ENCODE results near the gene HSPA2. TPM values are rescaled to one million over a fixed set of nuclear protein-coding genes. Genes with fewer than 3 reads are reported as not detected.

HSPA2 gene
- polyA plus RNA-seq, 1 experiment, result 96.1 TPM

GRCh38 chr14:64572386-64573104, 32.0 kb downstream of the HSPA2 start:
- Histone ChIP-seq H3K4me3 (ENCODE audit: low read depth, low read length) (no peak overlapping the region), H3K36me3 (ENCODE audit: control insufficient read depth, insufficient read depth, low read length) (no peaks in the 10 kb centered on the region), H3K27me3 (ENCODE audit: control insufficient read depth, insufficient read depth, low read length) (no peaks in the 10 kb centered on the region)
- no peak for DNase-seq (ENCODE audit: low read depth)
- no peak for TF ChIP-seq CTCF (IDR thresholded peaks at IDR 0.05; ENCODE audit: insufficient read depth, low read depth, low read length)
- ChIA-PET CTCF (interaction anchor here (0.7 kb wide), 2 partner anchors 22 to 54 kb away, joined by 3 read pairs; no protein-coding TSS in a partner anchor), POLR2A (no interaction called here)

- no peak overlapping the region for H3K4me3 ChIP-seq (ENCODE audit: low read depth, low read length)
- CTCF ChIA-PET, result interaction anchor here (0.7 kb wide), 1 partner anchor 54 kb away, joined by 3 read pairs; no protein-coding TSS in a partner anchor
- H3K36me3 ChIP-seq (ENCODE audit: control insufficient read depth, insufficient read depth, low read length), result no peaks in the 10 kb centered on the region
- TF ChIP-seq CTCF (IDR thresholded peaks at IDR 0.05; ENCODE audit: insufficient read depth, low read depth, low read length), result no peak
- DNase-seq (ENCODE audit: low read depth), result no peak
- no peaks in the 10 kb centered on the region for H3K27me3 ChIP-seq (ENCODE audit: control insufficient read depth, insufficient read depth, low read length)
- POLR2A ChIA-PET, result no interaction called here
Observed at GRCh38 chr14:64573109-64573508, 32.6 kb downstream of the HSPA2 start.

- no peak for DNase-seq (ENCODE audit: low read depth)
- POLR2A ChIA-PET, result no interaction called here
- TF ChIP-seq CTCF (IDR thresholded peaks at IDR 0.05; ENCODE audit: insufficient read depth, low read depth, low read length), result no peak
- Histone ChIP-seq H3K27me3 (ENCODE audit: control insufficient read depth, insufficient read depth, low read length) (no peaks in the 10 kb centered on the region), H3K4me3 (ENCODE audit: low read depth, low read length) (no peak overlapping the region), H3K36me3 (ENCODE audit: control insufficient read depth, insufficient read depth, low read length) (no peaks in the 10 kb centered on the region)
- CTCF ChIA-PET, result no interaction called here
Observed at GRCh38 chr14:64574371-64575107, 34.0 kb downstream of the HSPA2 start.

- no peak for DNase-seq (ENCODE audit: low read depth)
- TF ChIP-seq CTCF (IDR thresholded peaks at IDR 0.05; ENCODE audit: insufficient read depth, low read depth, low read length), result no peak
- H3K4me3 ChIP-seq (ENCODE audit: low read depth, low read length), result no peak overlapping the region
- ChIA-PET CTCF (no interaction called here), POLR2A (no interaction called here)
- H3K36me3 ChIP-seq (ENCODE audit: control insufficient read depth, insufficient read depth, low read length), result no peaks in the 10 kb centered on the region
- H3K27me3 ChIP-seq (ENCODE audit: control insufficient read depth, insufficient read depth, low read length), result no peaks in the 10 kb centered on the region
Observed at GRCh38 chr14:64577211-64577610, 36.7 kb downstream of the HSPA2 start.

GRCh38 chr14:64580467-64580866, 39.9 kb downstream of the HSPA2 start:
- CTCF ChIA-PET, result interaction anchor here (0.6 kb wide), 1 partner anchor 1105 kb away, joined by 3 read pairs; no protein-coding TSS in a partner anchor
- DNase-seq (ENCODE audit: low read depth), result peak; percentile 35
- no peaks in the 10 kb centered on the region for H3K36me3 ChIP-seq (ENCODE audit: control insufficient read depth, insufficient read depth, low read length)
- no peaks in the 10 kb centered on the region for H3K27me3 ChIP-seq (ENCODE audit: control insufficient read depth, insufficient read depth, low read length)
- no peak for TF ChIP-seq CTCF (IDR thresholded peaks at IDR 0.05; ENCODE audit: insufficient read depth, low read depth, low read length)
- POLR2A ChIA-PET, result no interaction called here
- no peak overlapping the region for H3K4me3 ChIP-seq (ENCODE audit: low read depth, low read length)
